ENCODE results near the gene INPP4A. TPM values are rescaled to one million over a fixed set of nuclear protein-coding genes. Genes with fewer than 3 reads are reported as not detected.

INPP4A gene
- total and polyA plus RNA-seq, 9 of the 15 experiments (the other 6 are each of a cell fraction or from before 2014, with no cell fraction given) = 1.8 to 15.7 (median 8.3) TPM

DNA sequence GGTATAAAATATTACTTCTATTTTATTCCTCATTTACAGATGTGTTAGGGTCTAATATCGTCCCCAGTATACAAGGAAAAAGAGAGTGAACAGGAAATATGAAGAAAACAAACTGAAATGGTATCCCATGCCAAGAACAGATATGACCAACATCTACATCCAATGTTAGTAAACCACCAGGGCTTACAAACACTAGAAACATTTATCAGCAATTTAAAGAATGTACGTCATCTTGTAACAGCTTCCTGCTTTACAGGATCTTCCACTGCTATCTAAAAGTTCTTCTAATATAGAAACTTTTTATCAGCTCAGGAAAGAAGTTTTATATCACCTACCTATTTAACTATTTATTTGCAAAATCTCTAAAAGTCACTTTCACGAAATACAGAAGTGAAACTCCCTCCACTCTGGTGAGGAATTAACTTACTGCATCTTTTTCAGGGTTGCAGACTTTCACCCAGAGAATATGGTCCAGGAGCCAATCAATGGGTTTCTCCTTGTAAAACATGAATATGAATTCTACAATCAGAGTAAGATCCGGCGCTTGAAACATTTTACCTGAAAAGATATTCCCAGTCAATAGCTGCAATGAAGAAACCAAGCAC, 198.9 kb downstream of the INPP4A start:
- Histone ChIP-seq H3K79me2 (ENCODE audit: control insufficient read depth, insufficient read depth, low read length) (no peaks in the 10 kb centered on the region), H3K4me2 (ENCODE audit: insufficient read depth, low read length) (no peak overlapping the region), H3K9me1 (ENCODE audit: control insufficient read depth, insufficient read depth, low read length) (no peaks in the 10 kb centered on the region), H2AFZ (ENCODE audit: low read depth, low read length) (no peak overlapping the region), H3K4me3 (no peak overlapping the region), H3K27ac (ENCODE audit: extremely low read depth, low read depth, low read length) (no peak overlapping the region), H3K9me3 (replicated peaks; ENCODE audit: control insufficient read depth, insufficient read depth, low read depth, low read length) (0 out of 2 replicates have a peak, but pooled peaks cover 1% of the 10 kb centered on the region), H4K20me1 (replicated peaks; ENCODE audit: control insufficient read depth, insufficient read depth, low read length) (no peaks in the 10 kb centered on the region), H3K4me1 (replicated peaks in 1 of 2; ENCODE audit: control insufficient read depth in 2 of 2, insufficient read depth in 2 of 2, low read length in 2 of 2) (no peaks in the 10 kb centered on the region), H3K27me3 (ENCODE audit: control insufficient read depth in 2 of 2, insufficient read depth in 2 of 2, low read length in 2 of 2) (peaks cover 9 to 11% of the 10 kb centered on the region in 2 experiments; a peak in 3 of 5 replicates), H3K36me3 (ENCODE audit: control insufficient read depth, insufficient read depth, low read length) (no peaks in the 10 kb centered on the region), H3K9ac (ENCODE audit: insufficient read depth in 1 of 2, low read depth in 2 of 2, low read length in 2 of 2) (no peak overlapping the region)
- WGBS (ENCODE audit: insufficient coverage, low coverage, missing lambda C conversion rate) = 1% methylated on average over 5 of the region's 5 CpGs
- no peak for FAIRE-seq
- BruUV-seq (replicated peaks) = no TSS peak
- CTCF ChIA-PET (ENCODE audit: low intra/inter-chr PET ratio) = no interaction called here
- POLR2A ChIA-PET = no interaction called here
- TF ChIP-seq U2AF2 (optimal IDR thresholded peaks at IDR 0.05; ENCODE audit: low read depth, low read length) (no peak), ZNF224 (CRISPR knock-in tag; IDR thresholded peaks at IDR 0.05) (no peak), SP2 (IDR thresholded peaks at IDR 0.05; ENCODE audit: extremely low read depth, low read depth, low read length, poor library complexity, severe bottlenecking) (no peak), ZFP91 (CRISPR knock-in tag; IDR thresholded peaks at IDR 0.05) (no peak)
- TF ChIP-seq, protein P1, sequence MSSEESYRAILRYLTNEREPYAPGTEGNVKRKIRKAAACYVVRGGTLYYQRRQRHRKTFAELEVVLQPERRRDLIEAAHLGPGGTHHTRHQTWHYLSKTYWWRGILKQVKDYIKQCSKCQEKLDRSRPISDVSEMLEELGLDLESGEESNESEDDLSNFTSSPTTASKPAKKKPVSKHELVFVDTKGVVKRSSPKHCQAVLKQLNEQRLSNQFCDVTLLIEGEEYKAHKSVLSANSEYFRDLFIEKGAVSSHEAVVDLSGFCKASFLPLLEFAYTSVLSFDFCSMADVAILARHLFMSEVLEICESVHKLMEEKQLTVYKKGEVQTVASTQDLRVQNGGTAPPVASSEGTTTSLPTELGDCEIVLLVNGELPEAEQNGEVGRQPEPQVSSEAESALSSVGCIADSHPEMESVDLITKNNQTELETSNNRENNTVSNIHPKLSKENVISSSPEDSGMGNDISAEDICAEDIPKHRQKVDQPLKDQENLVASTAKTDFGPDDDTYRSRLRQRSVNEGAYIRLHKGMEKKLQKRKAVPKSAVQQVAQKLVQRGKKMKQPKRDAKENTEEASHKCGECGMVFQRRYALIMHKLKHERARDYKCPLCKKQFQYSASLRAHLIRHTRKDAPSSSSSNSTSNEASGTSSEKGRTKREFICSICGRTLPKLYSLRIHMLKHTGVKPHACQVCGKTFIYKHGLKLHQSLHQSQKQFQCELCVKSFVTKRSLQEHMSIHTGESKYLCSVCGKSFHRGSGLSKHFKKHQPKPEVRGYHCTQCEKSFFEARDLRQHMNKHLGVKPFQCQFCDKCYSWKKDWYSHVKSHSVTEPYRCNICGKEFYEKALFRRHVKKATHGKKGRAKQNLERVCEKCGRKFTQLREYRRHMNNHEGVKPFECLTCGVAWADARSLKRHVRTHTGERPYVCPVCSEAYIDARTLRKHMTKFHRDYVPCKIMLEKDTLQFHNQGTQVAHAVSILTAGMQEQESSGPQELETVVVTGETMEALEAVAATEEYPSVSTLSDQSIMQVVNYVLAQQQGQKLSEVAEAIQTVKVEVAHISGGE (CRISPR knock-in tag; IDR thresholded peaks at IDR 0.05) = no peak
- TF ChIP-seq, protein P2, sequence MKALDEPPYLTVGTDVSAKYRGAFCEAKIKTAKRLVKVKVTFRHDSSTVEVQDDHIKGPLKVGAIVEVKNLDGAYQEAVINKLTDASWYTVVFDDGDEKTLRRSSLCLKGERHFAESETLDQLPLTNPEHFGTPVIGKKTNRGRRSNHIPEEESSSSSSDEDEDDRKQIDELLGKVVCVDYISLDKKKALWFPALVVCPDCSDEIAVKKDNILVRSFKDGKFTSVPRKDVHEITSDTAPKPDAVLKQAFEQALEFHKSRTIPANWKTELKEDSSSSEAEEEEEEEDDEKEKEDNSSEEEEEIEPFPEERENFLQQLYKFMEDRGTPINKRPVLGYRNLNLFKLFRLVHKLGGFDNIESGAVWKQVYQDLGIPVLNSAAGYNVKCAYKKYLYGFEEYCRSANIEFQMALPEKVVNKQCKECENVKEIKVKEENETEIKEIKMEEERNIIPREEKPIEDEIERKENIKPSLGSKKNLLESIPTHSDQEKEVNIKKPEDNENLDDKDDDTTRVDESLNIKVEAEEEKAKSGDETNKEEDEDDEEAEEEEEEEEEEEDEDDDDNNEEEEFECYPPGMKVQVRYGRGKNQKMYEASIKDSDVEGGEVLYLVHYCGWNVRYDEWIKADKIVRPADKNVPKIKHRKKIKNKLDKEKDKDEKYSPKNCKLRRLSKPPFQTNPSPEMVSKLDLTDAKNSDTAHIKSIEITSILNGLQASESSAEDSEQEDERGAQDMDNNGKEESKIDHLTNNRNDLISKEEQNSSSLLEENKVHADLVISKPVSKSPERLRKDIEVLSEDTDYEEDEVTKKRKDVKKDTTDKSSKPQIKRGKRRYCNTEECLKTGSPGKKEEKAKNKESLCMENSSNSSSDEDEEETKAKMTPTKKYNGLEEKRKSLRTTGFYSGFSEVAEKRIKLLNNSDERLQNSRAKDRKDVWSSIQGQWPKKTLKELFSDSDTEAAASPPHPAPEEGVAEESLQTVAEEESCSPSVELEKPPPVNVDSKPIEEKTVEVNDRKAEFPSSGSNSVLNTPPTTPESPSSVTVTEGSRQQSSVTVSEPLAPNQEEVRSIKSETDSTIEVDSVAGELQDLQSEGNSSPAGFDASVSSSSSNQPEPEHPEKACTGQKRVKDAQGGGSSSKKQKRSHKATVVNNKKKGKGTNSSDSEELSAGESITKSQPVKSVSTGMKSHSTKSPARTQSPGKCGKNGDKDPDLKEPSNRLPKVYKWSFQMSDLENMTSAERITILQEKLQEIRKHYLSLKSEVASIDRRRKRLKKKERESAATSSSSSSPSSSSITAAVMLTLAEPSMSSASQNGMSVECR (CRISPR knock-in tag; IDR thresholded peaks at IDR 0.05) = no peak
- no peak for DNase-seq (ENCODE audit: extremely low read depth in 1 of 4, low spot score in 3 of 4)
- in situ Hi-C loops (cut with MboI) (no loop called here), intact Hi-C loops (cut with micrococcal nuclease) (no loop called here)
- ATAC-seq = no peak
